ENCODE measurements around the gene NELL2.
"Not testable (repeated sequence)": the region's sequence is repeated elsewhere in the genome, so short reads cannot be mapped to it uniquely, and the experiment has no call there.

NELL2 gene

DNA sequence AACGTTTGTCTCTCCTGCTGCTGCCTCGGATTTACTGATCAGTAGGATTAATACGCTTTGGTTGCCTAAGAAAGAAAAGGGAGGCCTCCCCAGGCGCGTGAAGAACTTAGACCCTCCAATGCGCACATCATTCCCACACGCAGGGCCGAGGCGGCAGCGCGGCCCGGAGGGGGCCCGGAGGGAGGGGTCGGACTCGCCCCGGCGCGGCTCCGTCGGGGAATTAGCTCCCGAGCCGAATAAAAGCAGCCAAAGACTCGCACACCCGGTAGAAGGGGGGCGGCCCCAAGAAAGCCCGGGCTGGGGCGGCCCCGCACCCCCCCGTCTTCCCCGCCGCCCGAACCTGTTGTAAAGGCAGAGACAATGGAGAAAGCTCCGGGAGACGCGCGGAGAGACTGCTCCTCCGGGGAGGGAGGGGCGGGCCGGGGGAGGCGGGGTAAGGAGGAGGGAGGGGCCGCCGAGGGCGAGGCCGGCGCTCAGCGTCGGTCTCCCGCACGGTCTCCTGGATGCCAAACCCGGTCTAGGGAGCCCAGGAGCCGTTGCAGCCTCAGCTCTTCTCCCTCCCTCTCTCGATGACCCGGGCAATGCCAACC lies at the start of gene NELL2:
NELL2 (minus strand) TSS at position 362 of the 590 bp plus-strand sequence. CDS start 446 bp downstream, outside the sequence.
- peak; percentile 81 for DNase-seq

DNA sequence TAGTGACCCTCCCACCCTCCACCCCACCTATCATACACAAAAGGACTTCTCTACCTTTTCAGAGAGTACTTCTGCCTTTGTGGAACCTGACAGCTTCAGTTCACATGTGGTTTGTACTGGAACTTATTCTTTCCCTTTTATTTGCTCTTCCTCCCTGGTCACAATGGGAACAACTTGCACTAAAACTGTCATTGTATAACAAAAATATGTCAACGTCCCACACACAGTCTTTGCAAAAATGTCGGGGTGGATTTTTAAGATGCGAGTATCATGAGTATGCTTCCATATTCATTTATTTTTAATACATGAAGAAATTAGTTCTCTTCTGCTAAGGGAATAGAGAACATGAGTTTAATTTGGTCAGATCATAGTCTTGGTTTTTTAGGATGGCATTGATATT lies 45.6 kb upstream of the NELL2 start:
- DNase-seq, result no peak

DNA sequence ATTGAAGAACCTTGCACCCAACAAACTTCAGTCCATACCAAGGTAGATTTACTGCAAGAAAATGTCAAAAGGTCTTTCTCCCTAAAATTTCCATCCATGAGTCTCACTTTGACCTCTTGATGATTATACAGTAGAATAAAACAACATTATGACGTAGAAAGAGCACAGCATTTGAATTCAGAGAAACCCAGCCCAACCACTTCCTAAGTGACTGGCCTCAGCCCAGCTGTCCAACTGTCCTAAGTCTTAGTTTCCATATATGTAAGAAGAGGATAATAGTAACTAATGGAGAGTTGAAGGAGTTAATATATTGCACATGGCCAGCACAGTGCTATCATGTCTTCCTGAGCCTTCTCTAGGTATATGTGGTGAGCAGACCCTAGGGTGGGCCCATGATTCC lies 41.0 kb upstream of the NELL2 start:
- no peak for DNase-seq

DNA sequence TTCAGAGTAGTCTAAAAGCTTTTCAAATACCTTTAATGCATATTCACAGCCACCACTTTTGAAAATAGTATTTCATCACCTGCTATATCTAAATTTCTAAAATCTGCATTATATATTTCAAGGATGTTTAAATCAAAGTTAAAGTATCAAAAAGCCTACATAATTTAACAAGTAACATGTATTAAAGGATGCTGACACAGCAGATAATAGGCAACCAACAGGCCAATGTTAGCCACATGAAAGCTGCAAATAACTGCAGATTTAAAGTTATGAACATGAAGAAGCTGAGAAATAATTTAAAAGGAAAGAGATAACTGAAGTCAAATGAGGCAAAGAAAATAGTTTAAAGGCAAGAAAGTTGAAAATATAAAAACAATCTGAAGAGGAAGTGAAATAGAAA lies 39.8 kb upstream of the NELL2 start:
- no peak for DNase-seq

DNA sequence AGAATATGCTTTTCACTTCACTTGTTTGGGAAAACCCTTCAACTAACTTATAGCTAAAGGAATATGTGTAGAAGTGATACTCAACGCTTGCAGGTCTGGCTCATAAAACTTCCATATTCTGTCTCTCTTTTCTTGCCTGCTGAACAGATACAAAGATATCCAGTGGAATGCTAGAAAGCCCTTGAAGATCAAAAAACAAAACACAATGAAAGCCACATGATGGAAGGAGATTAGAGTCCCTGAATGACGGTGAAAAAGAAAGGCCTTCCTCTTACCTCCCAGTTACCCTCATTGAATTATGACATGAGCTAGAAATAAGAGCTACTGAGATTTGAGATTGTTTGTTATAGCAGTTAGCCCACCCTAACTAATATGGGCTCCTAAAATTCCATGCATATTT lies 28.2 kb upstream of the NELL2 start:
- DNase-seq, result no peak

DNA sequence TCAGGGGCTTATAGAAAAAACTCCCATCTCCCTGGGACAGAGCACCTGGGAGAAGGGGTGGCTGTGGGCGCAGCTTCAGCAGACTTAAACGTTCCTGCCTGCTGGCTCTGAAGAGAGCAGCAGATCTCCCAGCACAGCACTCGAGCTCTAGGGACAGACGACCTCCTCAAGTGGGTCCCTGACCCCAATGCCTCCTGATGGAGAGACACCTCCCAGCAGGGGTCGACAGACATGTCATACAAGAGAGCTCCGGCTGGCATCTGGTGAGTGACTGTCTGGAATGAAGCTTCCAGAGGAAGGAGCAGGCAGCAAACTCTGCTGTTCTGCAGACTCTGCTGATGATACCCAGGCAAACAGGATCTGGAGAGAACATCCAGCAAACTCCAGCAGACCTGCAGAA lies 22.0 kb upstream of the NELL2 start:
- DNase-seq, result not testable (repeated sequence)

DNA sequence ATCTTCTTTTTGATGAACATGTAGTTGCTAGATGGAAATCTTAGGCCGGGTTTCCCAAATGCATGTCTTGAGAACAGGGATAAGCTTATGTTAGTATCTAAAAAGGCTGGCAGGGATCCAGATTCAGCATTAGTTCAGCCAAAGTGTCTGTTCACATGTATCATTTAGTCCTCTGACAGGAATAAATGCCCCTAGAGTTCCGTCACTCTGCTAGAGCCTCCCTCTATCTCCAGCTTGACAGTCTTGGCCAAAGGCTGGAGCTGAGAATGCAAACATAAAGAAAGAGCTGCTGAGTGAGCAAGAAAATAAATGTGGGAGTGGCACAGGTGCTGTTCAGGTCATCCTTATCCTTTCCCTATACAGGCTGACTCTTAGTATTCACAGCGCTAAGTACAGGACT lies 13.8 kb upstream of the NELL2 start:
- no peak for DNase-seq

DNA sequence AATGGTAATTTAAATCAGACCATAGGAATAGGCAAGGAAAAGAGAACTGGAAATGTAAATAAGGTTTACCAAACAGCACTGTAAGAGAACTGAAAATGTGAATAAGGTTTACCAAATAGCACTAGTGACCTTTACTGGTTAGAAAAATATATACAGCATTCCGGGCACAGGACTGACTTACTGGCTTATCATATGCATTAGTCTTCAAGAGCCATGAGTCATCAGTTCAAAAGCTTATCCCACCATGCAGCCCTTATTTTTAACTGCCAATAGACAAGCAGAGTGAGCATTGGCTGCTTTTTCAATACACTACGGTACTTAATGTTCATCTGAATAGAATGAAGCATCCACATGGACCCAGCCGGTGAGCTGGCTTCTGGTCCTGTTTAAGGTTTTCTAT lies 13.0 kb upstream of the NELL2 start:
- DNase-seq, result no peak

DNA sequence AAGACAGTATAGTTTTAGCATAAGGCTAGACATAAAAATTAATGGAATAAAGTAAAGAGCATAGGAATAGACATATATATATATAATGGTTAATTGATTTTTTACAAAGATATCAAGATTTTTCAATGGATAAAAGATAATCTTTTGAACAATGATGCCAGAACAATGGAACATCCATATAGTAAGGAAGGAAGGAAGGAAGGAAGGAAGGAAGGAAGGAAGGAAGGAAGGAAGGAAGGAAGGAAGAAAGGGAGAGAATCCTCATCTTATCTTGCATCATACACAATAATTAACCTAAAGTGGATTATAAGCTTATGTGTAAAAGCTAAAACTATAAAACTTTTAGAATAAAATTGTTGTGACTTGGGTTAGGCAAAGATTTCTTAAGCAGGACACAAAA lies 9.8 kb upstream of the NELL2 start:
- no peak for DNase-seq

DNA sequence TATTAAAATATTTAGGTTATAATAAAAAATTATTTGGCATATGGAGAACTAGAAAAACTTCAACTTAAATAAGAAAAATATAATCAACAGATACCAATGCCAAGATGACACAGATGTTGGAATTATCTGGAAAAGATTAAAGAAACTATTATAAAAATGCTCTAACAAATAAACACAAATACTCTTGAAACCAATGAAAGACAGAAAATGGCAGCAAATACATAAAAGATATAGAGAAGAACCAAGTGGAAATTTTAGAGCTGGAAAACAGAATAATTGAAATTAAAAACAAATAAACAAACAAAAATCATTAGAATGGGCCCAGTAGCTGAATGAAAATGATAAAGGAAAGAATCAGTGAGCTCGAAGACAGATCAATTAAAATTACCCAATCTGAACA lies 5.1 kb upstream of the NELL2 start:
- DNase-seq, result no peak

DNA sequence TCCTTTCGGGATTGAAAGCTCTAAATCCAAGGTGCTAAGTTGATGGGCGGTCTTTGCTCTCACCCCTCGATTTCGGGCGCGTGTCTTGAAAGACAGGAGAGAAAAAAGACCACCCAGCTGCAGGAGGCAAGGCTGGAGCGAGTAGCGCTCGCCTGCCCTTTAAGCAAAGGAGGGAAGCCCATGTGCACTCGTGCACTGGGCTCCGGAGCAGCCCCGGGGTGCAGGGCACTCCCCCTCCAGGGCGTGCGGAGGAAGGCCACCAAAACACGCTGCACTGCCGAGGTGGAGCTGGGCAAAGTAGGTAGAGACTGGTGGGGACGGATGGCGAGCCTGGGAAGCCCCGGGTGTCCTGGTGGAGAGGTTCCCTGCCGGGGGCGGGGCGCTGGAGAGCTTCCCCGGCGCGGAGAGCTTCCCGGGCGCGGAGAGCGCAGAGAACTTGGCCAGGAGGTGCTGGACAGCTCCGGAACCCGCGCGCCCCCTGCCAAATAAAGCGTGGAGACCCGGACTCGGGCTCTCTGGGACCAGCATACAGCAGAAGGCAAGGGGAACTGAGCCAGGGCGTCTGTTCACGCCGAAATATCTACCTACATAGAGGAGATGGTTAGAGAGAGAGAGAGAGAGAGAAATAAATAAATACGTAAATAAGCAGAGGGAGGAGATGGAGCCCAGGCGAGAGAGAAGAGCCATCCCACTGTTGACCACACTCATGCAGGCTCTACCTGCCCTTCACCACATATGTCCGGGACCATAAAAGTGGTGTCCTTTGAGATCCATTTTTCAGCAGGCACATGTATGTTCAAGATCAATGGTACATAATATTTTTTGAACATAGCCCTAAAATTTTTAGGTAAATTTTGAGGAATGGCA lies 662 bp upstream of the NELL2 start:
- peak; percentile 58 for DNase-seq

DNA sequence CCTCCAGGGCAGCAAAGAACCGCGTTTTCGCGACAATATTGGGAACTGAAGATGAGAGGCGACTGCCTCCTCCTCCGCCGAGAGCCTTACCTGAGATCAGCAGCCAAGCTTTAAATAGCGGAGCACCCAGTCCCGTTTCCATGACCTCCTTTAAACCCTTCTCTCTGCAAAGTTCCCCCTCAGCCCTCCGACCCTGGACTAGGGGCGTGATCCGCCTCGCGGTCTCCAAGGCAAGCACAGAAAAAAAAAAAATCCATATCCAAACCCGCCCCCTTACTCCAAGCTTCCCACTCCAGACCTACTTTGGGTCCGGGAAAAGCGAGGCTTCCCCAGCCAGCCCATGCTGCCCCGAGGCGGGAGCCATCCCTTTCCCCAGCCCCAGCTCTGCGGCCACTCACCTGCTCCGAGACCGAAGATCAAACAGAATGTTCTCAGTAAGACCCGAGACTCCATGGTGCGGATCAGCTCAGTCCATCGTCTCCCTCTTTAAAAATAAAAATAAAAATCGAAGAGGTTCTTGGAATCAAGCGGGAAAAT lies 630 bp downstream of the NELL2 start:
- peak; percentile 42 for DNase-seq

DNA sequence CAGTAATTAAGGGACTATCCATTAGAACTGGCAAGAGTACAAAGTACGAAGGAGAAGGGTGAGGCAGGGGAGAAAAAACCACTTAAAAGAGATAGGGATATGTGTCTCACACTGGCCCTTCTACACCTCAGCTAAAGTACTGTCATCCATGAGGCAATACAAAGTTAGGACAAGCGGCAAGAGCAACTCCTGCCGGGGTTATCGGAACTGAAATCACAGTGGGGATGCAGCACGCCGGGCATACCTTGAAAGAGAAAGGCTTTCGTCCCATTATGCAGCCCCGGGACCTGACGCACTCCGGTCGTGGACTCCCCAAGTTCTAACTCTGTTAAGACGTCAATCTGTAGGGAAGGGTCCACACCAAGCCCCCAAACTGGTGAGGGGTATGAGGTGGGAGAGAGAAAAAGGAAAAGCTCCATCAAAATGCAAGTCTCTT lies 1.1 kb downstream of the NELL2 start:
- DNase-seq, result peak; percentile 46

DNA sequence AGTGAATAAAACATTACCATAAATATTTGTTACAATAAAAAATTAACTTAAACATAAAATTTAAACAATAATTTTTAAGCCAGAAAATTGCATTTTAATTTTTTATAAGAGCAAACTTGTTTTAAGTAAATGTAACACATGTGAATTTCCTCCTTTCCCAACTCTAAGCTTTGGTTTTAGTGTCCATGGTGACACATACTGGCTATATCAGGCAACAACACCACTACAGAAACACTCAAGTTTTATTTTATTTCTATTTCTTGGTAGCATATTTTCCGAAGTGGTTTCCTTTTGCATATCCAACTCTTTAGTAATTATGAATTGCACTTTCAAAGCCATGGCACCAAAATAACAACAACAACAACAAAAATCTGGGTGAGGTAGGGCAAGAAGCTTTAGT lies 2.2 kb downstream of the NELL2 start:
- no peak for DNase-seq

DNA sequence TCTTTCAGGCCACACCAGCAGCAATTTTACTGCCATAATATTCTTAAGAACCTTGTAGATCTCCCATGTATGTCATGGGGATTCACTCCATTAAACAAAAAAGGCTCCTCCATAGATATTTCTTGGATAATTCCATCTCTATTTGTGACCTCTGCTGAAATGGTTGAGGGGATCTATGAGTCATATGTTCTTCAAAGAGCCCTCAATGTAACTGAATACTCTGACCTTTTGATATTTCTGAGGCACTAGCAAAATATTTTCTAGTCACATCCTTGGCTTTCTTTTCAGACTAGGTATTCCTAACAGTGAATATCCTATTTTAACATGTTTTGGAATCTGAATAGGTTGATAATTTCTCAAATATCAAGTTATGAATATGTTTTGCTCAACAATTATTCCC lies 6.6 kb downstream of the NELL2 start:
- DNase-seq, result no peak

DNA sequence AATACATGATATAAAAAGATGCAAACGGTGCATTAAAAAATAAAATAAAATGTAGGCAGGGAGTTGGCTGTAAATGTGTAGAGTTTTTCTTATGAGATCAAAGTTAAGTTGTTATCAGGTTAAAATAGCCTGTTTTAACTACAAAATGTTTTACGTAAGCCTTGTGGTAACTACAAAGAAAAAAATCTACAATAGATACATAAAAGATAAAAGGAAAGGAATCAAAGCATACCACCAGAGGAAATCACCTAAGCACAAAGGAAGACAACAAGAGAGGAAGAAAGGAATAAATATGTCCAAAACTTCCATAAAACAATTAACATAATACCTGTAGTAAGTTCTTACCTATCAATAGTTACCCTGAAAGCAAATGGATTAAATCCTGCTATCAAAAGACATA lies 12.2 kb downstream of the NELL2 start:
- DNase-seq, result no peak

DNA sequence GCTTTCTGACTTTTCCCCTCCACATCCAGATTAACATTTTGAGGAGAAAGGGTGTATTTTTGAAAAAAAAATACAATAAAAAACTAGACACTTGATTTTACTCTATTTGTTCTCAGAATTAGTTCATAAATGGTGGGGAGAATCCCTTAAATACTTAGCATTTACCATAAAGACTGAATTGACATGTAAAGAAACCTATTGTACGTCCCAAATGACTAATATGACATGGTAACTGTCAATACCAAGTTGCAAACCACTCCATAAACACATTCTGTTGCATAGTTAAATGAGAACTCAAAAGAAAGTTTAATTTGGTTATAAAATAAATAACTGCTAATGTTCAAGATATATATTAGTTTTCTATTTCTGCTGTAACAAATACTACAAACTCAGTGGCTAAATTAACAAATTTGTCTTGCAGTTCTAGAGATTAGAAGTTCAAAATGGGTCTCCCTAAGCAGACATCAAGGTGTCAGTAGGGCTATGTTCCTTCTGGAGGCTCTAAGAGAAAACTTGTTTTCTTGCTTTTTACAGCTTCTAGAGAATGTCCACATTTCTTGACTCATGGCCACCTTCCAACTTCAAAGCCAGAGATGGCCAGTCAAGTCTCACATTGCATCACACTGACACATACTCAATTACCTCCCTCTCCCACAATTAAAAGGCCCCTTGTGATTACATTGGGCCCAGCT lies 16.0 kb downstream of the NELL2 start:
- DNase-seq, result no peak

DNA sequence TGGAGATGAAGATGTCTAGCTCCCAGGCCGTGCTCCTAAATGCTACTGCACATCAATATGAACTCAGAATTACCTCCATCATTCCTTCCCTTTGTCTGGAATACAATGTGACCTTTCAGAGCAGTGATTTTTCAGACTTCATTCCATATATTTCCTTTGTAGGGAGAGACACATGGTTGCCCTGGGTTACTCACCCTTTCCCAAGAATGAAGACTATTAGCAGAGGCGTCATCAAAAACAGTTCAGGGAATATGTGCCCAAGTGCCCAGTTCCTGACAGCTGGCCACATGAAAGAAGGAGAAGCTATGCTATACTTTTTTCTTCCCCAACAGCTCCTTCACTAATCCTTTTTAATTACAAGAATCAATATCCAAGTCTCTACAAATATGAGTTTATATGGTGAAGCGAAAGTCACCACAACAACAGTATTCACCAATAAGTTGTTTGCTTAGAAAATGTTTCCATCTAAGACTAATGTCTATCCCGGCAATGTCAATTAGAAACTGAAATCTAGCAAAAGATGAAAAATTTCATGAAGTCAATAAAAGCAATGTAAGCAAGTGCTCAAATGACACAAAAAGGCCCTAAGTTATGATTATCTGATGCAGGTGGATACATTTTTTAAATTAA lies 17.8 kb downstream of the NELL2 start:
- DNase-seq, result no peak

DNA sequence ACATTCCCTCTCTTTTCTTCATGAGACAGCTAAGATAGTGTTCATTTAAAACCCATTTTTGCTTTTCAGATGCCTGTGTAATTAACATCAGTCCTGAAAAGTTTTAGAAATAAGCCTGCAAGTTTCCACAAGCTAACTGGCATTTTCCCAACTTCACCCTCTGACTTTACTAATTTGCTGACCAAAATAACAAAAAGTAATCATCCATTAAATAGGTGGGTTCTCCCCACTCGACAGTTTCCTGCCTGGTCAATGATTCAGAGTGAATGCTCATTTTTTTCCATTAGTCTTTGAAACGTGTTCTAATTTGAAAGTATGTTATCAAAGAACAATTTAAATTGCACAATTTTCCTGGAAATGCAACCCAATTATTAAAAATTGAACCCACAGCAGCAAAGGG lies 23.6 kb downstream of the NELL2 start:
- DNase-seq, result no peak

DNA sequence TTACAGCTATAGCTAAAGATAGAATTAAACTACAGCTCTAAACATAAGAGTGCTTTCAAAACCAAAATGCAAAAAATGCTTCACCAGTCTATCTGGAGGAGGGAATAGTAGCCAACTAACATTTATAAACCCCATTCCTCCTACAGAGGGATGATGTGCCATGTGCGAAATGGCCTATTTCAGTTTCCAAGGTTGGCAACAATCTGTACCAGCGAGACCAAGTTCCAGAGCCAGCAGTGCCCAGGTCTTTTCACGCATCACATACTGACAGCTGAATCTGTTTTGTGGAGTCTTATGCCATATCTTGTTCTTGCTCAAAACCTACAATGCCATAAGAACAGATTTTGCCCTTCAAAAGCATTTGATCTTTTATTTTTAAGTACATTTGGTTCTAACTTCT lies 24.5 kb downstream of the NELL2 start:
- DNase-seq, result no peak

DNA sequence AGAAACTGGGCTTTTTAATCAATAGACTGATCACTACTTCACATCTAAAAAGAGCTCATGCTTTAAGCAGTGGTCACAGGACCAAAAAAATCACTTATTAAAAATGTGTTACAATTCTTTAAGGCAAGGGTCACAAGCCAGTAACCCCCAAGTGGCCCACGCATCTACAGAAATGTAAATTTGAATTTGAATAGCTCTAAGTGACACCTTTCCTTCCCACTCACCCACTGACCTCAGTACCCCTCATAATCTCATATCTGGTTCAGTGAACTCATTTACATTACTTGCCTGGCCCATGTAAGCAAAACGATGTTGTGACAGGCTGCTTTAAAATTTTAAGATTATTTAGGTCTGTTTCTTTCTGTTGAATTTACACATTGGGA lies 27.4 kb downstream of the NELL2 start:
- no peak for DNase-seq

DNA sequence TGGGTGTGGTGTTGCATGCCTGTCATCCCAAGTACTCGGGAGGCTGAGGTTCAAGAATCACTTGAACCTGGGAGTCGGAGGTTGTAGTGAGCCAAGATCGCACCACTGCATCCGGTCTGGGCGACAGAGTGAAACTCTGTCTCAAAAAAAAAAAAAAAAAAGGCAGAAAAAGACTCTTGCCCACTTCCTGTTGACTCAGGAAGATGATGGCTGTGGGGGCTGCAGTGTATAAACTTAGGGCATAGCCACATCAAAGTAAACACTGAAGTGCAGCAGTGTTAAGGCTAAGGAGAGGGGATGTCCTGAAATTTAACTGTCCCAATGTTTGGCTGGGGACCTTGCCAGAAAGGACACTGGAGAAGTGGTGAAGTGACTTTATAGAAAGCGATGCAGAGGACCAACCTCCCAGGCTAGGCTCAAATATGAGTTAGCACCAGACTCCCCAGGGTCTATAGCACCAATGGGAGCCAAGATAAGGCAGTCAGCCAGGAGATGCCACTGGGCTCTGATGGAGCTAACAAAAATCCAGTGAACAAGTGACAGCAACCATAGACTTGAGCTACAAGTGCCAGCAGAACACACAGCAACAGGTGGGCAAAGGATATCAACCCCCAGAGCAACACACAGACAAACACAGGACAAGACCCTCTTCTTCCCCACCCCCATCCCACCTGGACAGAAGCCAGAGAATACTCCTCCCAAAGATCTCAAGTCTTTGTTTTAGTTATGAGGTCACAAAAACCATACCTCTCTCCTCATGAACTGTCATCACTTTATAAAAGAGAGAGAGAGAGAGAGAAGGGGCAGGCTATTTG lies 28.0 kb downstream of the NELL2 start:
- peak; percentile 75 for DNase-seq

All from CD4-positive, alpha-beta T cell treated with Interleukin-17A for 4 hours (primary cell).